ENCODE measurements around the gene BANF2. TPM values are rescaled to one million over a fixed set of nuclear protein-coding genes. Genes with fewer than 3 reads are reported as not detected.

Gene BANF2
- total and polyA plus RNA-seq, 2 experiments from 2014 or later: not detected

GRCh38 chr20:17771206-17772004, 71.6 kb downstream of the BANF2 start:
- whole genome bisulfite sequencing (ENCODE audit: low lambda C conversion rate, missing lambda C conversion rate): 53% methylated on average over 19 of the region's 19 CpGs
- TF ChIP-seq CTCF (IDR thresholded peaks at IDR 0.05; ENCODE audit: poor library complexity) (no peak), EZH2phosphoT487 (IDR thresholded peaks at IDR 0.05; ENCODE audit: low read depth, severe bottlenecking, unreplicated experiment) (no peak), EZH2 (IDR thresholded peaks at IDR 0.05; ENCODE audit: borderline replicate concordance) (no peak)
- no peaks in the 10 kb centered on the region for H3K36me3 ChIP-seq (replicated peaks; ENCODE audit: insufficient read depth, low read depth)
- H3K27ac ChIP-seq: peak overlapping the region; percentile 43
- H3K9me3 ChIP-seq (ENCODE audit: low read depth): no peaks in the 10 kb centered on the region
- DNase-seq (ENCODE audit: low spot score): peak; percentile 23
- no peaks in the 10 kb centered on the region for H3K27me3 ChIP-seq
- H3K4me1 ChIP-seq (ENCODE audit: insufficient read depth): peaks cover 7% of the 10 kb centered on the region
- H4K20me1 ChIP-seq (ENCODE audit: insufficient read depth, poor library complexity, severe bottlenecking): no peaks in the 10 kb centered on the region
- H2AFZ ChIP-seq: no peak overlapping the region
- no peaks in the 10 kb centered on the region for H3K9me2 ChIP-seq (replicated peaks; ENCODE audit: insufficient read depth)
- peak overlapping the region; percentile 3 for H3K4me2 ChIP-seq
- H3K79me2 ChIP-seq: no peaks in the 10 kb centered on the region
- H3K4me3 ChIP-seq: no peak overlapping the region

- no peak for DNase-seq (ENCODE audit: low spot score)
- peak overlapping the region; percentile 43 for H3K27ac ChIP-seq
- H2AFZ ChIP-seq: no peak overlapping the region
- no peaks in the 10 kb centered on the region for H4K20me1 ChIP-seq (ENCODE audit: insufficient read depth, poor library complexity, severe bottlenecking)
- H3K36me3 ChIP-seq (replicated peaks; ENCODE audit: insufficient read depth, low read depth): no peaks in the 10 kb centered on the region
- H3K4me3 ChIP-seq: no peak overlapping the region
- H3K4me1 ChIP-seq (ENCODE audit: insufficient read depth): peaks cover 7% of the 10 kb centered on the region
- H3K9me3 ChIP-seq (ENCODE audit: low read depth): no peaks in the 10 kb centered on the region
- TF ChIP-seq EZH2phosphoT487 (IDR thresholded peaks at IDR 0.05; ENCODE audit: low read depth, severe bottlenecking, unreplicated experiment) (no peak), CTCF (IDR thresholded peaks at IDR 0.05; ENCODE audit: poor library complexity) (no peak), EZH2 (IDR thresholded peaks at IDR 0.05; ENCODE audit: borderline replicate concordance) (no peak)
- no peaks in the 10 kb centered on the region for H3K27me3 ChIP-seq
- WGBS (ENCODE audit: low lambda C conversion rate, missing lambda C conversion rate): 53% methylated on average over 3 of the region's 3 CpGs
- H3K9me2 ChIP-seq (replicated peaks; ENCODE audit: insufficient read depth): no peaks in the 10 kb centered on the region
- no peaks in the 10 kb centered on the region for H3K79me2 ChIP-seq
- H3K4me2 ChIP-seq: peak overlapping the region; percentile 3
Measured at GRCh38 chr20:17772005-17772343, 72.2 kb downstream of the BANF2 start.

- Histone ChIP-seq H3K79me2 (no peaks in the 10 kb centered on the region), H4K20me1 (ENCODE audit: insufficient read depth, poor library complexity, severe bottlenecking) (no peaks in the 10 kb centered on the region), H3K4me2 (no peak overlapping the region), H3K36me3 (replicated peaks; ENCODE audit: insufficient read depth, low read depth) (no peaks in the 10 kb centered on the region), H3K9me2 (replicated peaks; ENCODE audit: insufficient read depth) (no peaks in the 10 kb centered on the region), H3K4me3 (no peak overlapping the region), H3K27ac (no peak overlapping the region), H2AFZ (no peak overlapping the region), H3K4me1 (ENCODE audit: insufficient read depth) (peaks cover 7% of the 10 kb centered on the region), H3K9me3 (ENCODE audit: low read depth) (no peaks in the 10 kb centered on the region), H3K27me3 (no peaks in the 10 kb centered on the region)
- WGBS (ENCODE audit: low lambda C conversion rate, missing lambda C conversion rate): 95% methylated on average over 6 of the region's 6 CpGs
- DNase-seq (ENCODE audit: low spot score): no peak
- TF ChIP-seq EZH2phosphoT487 (IDR thresholded peaks at IDR 0.05; ENCODE audit: low read depth, severe bottlenecking, unreplicated experiment) (no peak), EZH2 (IDR thresholded peaks at IDR 0.05; ENCODE audit: borderline replicate concordance) (no peak), CTCF (IDR thresholded peaks at IDR 0.05; ENCODE audit: poor library complexity) (no peak)
Measured at GRCh38 chr20:17773619-17774018, 73.9 kb downstream of the BANF2 start.

All from hepatocyte (in vitro differentiated cells).